HepG2 (cell line): ENCODE measurements around the gene SNHG17. TPM values are rescaled to one million over a fixed set of nuclear protein-coding genes. Genes with fewer than 3 reads are reported as not detected.
A peak's percentile ranks its signal among the peaks of the same experiment; 100 is the strongest.

Experiments used
- GMEB1 ChIP-seq: sonication (generic); formaldehyde crosslinking; IDR thresholded peaks from 2 replicates; pipeline ENCODE4 v1.5.1; 2020; ENCODE audit warnings: missing genetic modification reagents, mild to moderate bottlenecking, borderline replicate concordance
- HNRNPH1 ChIP-seq: fragments of 200-400 bp; formaldehyde crosslinking; optimal IDR thresholded peaks from 2 replicates; pipeline ENCODE3; 2017; ENCODE audit warnings: mild to moderate bottlenecking, low read depth, low read length
- MNT ChIP-seq: fragments of 450-650 bp; IDR thresholded peaks from 2 replicates; pipeline ENCODE4 v1.6.1; 2016
- NFE2 ChIP-seq: sonication (generic); formaldehyde crosslinking; IDR thresholded peaks from 2 replicates; pipeline ENCODE4 v1.4.0; 2020; ENCODE audit warnings: missing genetic modification reagents
- NFYC ChIP-seq: IDR thresholded peaks from 2 replicates; pipeline ENCODE4 v1.6.1; 2016; ENCODE audit warnings: missing genetic modification reagents, missing compliant biosample characterization
- PHF20 ChIP-seq: sonication (generic); formaldehyde crosslinking; IDR thresholded peaks from 2 replicates; pipeline ENCODE4 v1.5.0; 2020; ENCODE audit warnings: mild to moderate bottlenecking, missing genetic modification reagents
- PRDM15 ChIP-seq: sonication (generic); formaldehyde crosslinking; IDR thresholded peaks from 2 replicates; pipeline ENCODE4 v1.4.0; 2020; ENCODE audit warnings: missing genetic modification reagents
- SMAD9 ChIP-seq: sonication (generic); formaldehyde crosslinking; IDR thresholded peaks from 2 replicates; pipeline ENCODE4 v1.5.1; 2020; ENCODE audit warnings: mild to moderate bottlenecking, missing genetic modification reagents
- SMARCE1 ChIP-seq: fragments of 450-650 bp; IDR thresholded peaks from 2 replicates; pipeline ENCODE4 v1.6.1; 2017; ENCODE audit warnings: borderline replicate concordance
- SRSF4 ChIP-seq: fragments of 200-400 bp; formaldehyde crosslinking; IDR thresholded peaks from one replicate; pipeline ENCODE4 v1.6.1; 2018; ENCODE audit warnings: mild to moderate bottlenecking, low read depth, low read length, moderate library complexity; ENCODE audit not compliant: poor library complexity, severe bottlenecking
- SRSF9 ChIP-seq: fragments of 200-400 bp; formaldehyde crosslinking; IDR thresholded peaks from 2 replicates; pipeline ENCODE4 v1.6.1; 2018; ENCODE audit warnings: borderline replicate concordance, mild to moderate bottlenecking, low read depth, low read length; ENCODE audit not compliant: insufficient read depth, poor library complexity, severe bottlenecking
- TCF12 ChIP-seq, 2 experiments: fragments of 450-650 bp in 1 of 2; sonication (generic) in 1 of 2; formaldehyde crosslinking in 1 of 2; IDR thresholded peaks; 2 replicates each; pipeline versions ENCODE4 v1.6.1 to v1.8.0; 2017 to 2022; ENCODE audit warnings: antibody characterized with exemption in 1 of 2, mild to moderate bottlenecking in 1 of 2, missing genetic modification reagents in 1 of 2, moderate library complexity in 1 of 2
- ZNF354B ChIP-seq: sonication (generic); formaldehyde crosslinking; IDR thresholded peaks from 2 replicates; pipeline ENCODE4 v1.8.0; 2022; ENCODE audit warnings: mild to moderate bottlenecking, missing genetic modification reagents
- ZNF432 ChIP-seq: sonication (generic); formaldehyde crosslinking; IDR thresholded peaks from 2 replicates; pipeline ENCODE4 v1.5.0; 2020; ENCODE audit warnings: missing genetic modification reagents, mild to moderate bottlenecking, borderline replicate concordance
- ZNF724P ChIP-seq: sonication (generic); formaldehyde crosslinking; IDR thresholded peaks from 2 replicates; pipeline ENCODE4 v1.8.0; 2022; ENCODE audit warnings: missing genetic modification reagents, borderline replicate concordance
- ZUFSP ChIP-seq: sonication (generic); formaldehyde crosslinking; IDR thresholded peaks from 2 replicates; pipeline ENCODE4 v1.9.0; 2021; ENCODE audit warnings: missing genetic modification reagents, mild to moderate bottlenecking, borderline replicate concordance
- polyA plus RNA-seq, 8 experiments: library from polyadenylated mRNA; depleted of rRNA in 3 of 8; stranded (reverse) in 7 of 8; unstranded in 1 of 8; fragments of >200 nt; fragmentation: Illumina TruSeq in 4 of 8; extraction: Trizol in 4 of 8; gene quantifications; 2 replicates each; pipeline versions ENCODE4 v1.2.1 to v1.2.3, GENCODE V29; 2011 to 2016; ENCODE audit warnings: low read depth in 4 of 8, missing spikeins in 1 of 8, mixed read lengths in 1 of 8; ENCODE audit not compliant: insufficient read depth in 1 of 8
- total RNA-seq, 5 experiments: library from RNA; depleted of rRNA; stranded (reverse); fragments of >200 nt; fragmentation: Illumina TruSeq; extraction: Trizol; gene quantifications; 2 replicates each; pipeline ENCODE4 v1.2.3, GENCODE V29; 2016; ENCODE audit warnings: low read depth in 1 of 5

Gene SNHG17
- total and polyA plus RNA-seq, 2 of the 13 experiments (the other 11 are each of a cell fraction or from before 2014, with no cell fraction given), result 26.2 to 41.2 TPM

GRCh38 chr20:38472513-38473366 is 37.6 kb upstream of the SNHG17 start, which contains the start of gene RALGAPB (continued):
- TF ChIP-seq ZUFSP (no peak), HNRNPH1 (no peak), NFYC (CRISPR knock-in tag) (peak; percentile 59; the same call in 1 of the 2 replicates), SMARCE1 (no peak), PHF20 (CRISPR knock-in tag) (peak; percentile 91), SRSF4 (no peak), TCF12 (IDR thresholded peaks at IDR 0.05) (no peak), TCF12 (CRISPR knock-in tag; IDR thresholded peaks at IDR 0.05) (no peak), ZNF354B (CRISPR knock-in tag) (no peak), SRSF9 (no peak), ZNF724P (CRISPR knock-in tag) (peak; percentile 36; the same call in 1 of the 2 replicates), MNT (peak; percentile 17; the same call in 1 of the 2 replicates), NFE2 (CRISPR knock-in tag) (no peak), PRDM15 (CRISPR knock-in tag) (peak; percentile 69; the same call in 1 of the 2 replicates), ZNF432 (CRISPR knock-in tag) (no peak), GMEB1 (peak; percentile 97), SMAD9 (no peak)
